Measurements from ENCODE around the gene SMDT1. TPM values are rescaled to one million over a fixed set of nuclear protein-coding genes. Genes with fewer than 3 reads are reported as not detected.

The SMDT1 gene
- total RNA-seq, 2 experiments from 2014 or later: 17.2 to 45.4 TPM

GRCh38 chr22:42131562-42131961, 52.1 kb downstream of the SMDT1 start:
- ChIA-PET CTCF (interaction anchor here (0.7 kb wide), 1 partner anchor 448 kb away, joined by 3 read pairs; no protein-coding TSS in a partner anchor), POLR2A (interaction anchor here (0.7 kb wide), 1 partner anchor 91 kb away, joined by 15 read pairs; no protein-coding TSS in a partner anchor)
- Mint-ChIP-seq H3K4me1 (no peaks in the 10 kb centered on the region), H3K9me3 (ENCODE audit: low read depth) (no peaks in the 10 kb centered on the region), H3K4me3 (no peak overlapping the region), H3K27ac (no peak overlapping the region), H3K27me3 (no peaks in the 10 kb centered on the region), H3K36me3 (ENCODE audit: low read depth) (no peaks in the 10 kb centered on the region)
- ATAC-seq: no peak
- intact Hi-C loops (cut with DNase I, micrococcal nuclease): no loop called here
- DNase-seq: no peak

- Mint-ChIP-seq H3K4me3 (no peak overlapping the region), H3K9me3 (ENCODE audit: low read depth) (no peaks in the 10 kb centered on the region), H3K4me1 (no peaks in the 10 kb centered on the region), H3K27me3 (no peaks in the 10 kb centered on the region), H3K27ac (no peak overlapping the region), H3K36me3 (ENCODE audit: low read depth) (no peaks in the 10 kb centered on the region)
- CTCF ChIA-PET: interaction anchor here (2.0 kb wide), 1 partner anchor 10 kb away, joined by 5 read pairs; no protein-coding TSS in a partner anchor
- POLR2A ChIA-PET: no interaction called here
- DNase-seq: no peak
- no peak for ATAC-seq
- intact Hi-C loops (cut with DNase I, micrococcal nuclease): no loop called here
These were observed 53.0 kb downstream of the SMDT1 start for GRCh38 chr22:42132457-42132856.

Other genes starting within 250 kb of the SMDT1 start
- 100 to 1,000 TPM; 101 to 105 TPM for gene SREBF2, start 246.6 kb upstream of the SMDT1 start, total RNA-seq
- 1 to 10 TPM; 1.4 to 1.9 TPM for gene SHISA8, start 164.6 kb upstream of the SMDT1 start, total RNA-seq
- 1 to 10 TPM; 2.2 to 3.0 TPM for gene TNFRSF13C, start 152.9 kb upstream of the SMDT1 start, total RNA-seq
- gene CENPM, start 132.5 kb upstream of the SMDT1 start, total RNA-seq: 10 to 100 TPM; 65.2 to 82.1 TPM
- gene SEPTIN3, start 110.3 kb upstream of the SMDT1 start, total RNA-seq: 1 to 10 TPM; 1.8 to 2.2 TPM
- under 1 TPM; 0.30 to 0.54 TPM for gene WBP2NL, start 80.9 kb upstream of the SMDT1 start, total RNA-seq
- gene NAGA, start 8.9 kb upstream of the SMDT1 start, total RNA-seq: 10 to 100 TPM; 19.7 to 20.0 TPM
- gene PHETA2, start 5.5 kb upstream of the SMDT1 start, total RNA-seq: 1 to 10 TPM; 1.4 to 2.3 TPM
- 100 to 1,000 TPM; 123 to 144 TPM for gene NDUFA6, start 11.1 kb downstream of the SMDT1 start, total RNA-seq
- 1 to 10 TPM; 2.8 to 3.1 TPM for gene CYP2D6, start 51.1 kb downstream of the SMDT1 start, total RNA-seq
- 10 to 100 TPM; 64.1 to 68.3 TPM for gene TCF20, start 191.0 kb downstream of the SMDT1 start, total RNA-seq